HuH-7.5 (cell line): Measurements from ENCODE around the gene CLDN6.

Source experiments
- DNase-seq: peaks from one replicate; pipeline ENCODE4 v3.0.0; 2011; ENCODE audit warnings: low spot score

The CLDN6 gene

DNA sequence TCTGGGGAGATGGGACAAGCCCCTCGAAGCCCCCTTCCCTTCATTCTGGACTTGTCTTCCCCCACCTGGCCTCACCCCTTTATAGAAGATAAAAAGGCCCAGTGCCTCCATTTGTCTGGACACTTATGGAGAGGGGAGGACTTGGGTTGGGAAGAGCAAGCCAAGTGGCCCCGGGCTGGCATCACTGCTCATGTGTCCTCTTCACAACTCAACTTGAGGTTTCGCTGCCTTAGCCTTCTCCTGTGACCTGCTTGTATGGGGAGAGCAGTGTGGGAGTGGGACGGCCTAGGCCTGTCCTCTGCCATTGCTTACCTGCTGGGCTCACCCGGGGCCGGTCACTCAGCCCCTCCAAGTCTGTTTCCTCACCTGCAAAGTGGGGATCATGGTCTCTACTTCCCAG, 47.4 kb downstream of the CLDN6 start:
- DNase-seq = no peak

DNA sequence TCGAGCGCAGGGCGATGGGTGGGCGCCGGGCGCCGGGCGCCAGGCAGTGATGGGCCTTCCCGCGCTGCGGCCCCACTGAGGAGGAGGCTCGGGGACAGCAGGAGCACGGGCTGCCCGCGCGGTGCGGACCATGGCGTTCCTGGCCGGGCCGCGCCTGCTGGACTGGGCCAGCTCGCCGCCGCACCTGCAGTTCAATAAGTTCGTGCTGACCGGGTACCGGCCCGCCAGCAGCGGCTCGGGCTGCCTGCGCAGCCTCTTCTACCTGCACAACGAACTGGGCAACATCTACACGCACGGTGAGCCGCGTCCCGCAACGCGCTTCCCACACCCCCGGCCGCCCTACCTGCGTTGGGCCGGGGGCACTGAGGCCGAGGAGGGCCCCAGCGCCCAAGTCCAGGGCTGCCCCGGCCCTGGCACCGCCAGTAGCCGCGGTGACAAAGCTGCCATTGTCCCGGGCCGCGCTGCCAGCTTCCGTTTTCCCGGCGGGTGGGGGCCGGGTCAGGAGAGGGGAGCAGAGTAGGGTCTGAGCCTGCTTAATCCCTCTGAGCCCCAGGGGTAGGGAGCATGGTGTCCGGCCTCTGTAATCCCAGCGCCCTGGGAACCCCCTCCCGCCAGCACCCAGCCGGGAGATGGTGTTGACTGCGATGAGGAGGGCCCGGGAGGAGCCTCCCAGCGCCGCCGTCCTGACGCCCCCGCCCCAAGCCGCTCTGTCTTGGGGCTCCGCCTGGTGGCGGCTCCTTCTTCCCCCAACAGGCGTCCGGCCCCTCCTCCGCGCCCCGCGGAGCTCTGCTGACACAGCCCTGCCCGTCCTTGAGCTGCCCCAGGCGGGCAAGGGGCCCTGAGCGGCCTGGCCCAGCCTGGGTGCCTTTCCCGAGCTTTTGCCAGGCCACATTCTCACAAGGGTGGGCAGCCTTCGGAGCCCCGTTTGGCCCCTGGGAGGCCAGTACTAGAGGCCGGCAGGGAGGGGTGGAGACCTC, 48.1 kb downstream of the CLDN6 start:
- DNase-seq = peak; percentile 82

GRCh38 chr16:2968738-2969544, 49.0 kb downstream of the CLDN6 start, which contains the start of gene PAQR4:
PAQR4 (plus strand) TSS chr16:2969348; CDS start chr16:2969675, 327 bp downstream.
- peak; percentile 97 for DNase-seq

GRCh38 chr16:2968368-2968737, 49.6 kb downstream of the CLDN6 start:
- DNase-seq = no peak

DNA sequence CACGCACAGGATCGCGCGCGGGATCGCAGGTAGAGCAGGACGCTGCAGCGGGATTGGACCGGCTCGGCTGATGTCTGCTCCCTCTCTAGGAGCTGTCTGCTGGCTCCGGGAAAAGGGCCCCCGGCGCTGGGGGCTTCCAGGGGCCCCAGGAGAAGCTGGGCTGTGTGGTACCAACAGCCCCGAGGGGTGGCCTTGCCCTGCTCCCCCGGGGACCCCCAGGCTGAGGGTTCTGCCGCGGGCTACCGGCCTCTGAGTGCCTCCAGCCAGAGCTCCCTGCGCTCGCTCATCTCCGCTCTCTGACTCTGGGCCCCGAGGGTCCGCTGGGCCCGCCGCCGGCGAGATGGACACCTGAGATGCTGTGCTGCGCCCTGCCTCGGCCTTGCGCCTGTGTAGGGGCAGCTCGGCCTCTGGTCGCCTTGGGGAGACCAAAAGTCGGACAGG, 50.2 kb downstream of the CLDN6 start:
- DNase-seq = no peak

GRCh38 chr16:2967211-2967631, 50.8 kb downstream of the CLDN6 start:
- no peak for DNase-seq

GRCh38 chr16:2966808-2967191, 51.2 kb downstream of the CLDN6 start:
- no peak for DNase-seq

GRCh38 chr16:2966043-2966807, 51.8 kb downstream of the CLDN6 start:
- DNase-seq = no peak
